Stimulated activated CD8-positive, alpha-beta memory T cell treated with anti-CD3 and anti-CD28 coated beads, Interleukin-2, amount 100 ng/mL, for 1 hour (primary cell): ENCODE results near the gene H6PD.

ENCODE experiments used
- DNase-seq, 2 donors: peaks; one replicate each; pipeline ENCODE4 v3.0.0-alpha.2; 2020; ENCODE audit warnings: low read depth in 2 of 2

The H6PD gene

DNA sequence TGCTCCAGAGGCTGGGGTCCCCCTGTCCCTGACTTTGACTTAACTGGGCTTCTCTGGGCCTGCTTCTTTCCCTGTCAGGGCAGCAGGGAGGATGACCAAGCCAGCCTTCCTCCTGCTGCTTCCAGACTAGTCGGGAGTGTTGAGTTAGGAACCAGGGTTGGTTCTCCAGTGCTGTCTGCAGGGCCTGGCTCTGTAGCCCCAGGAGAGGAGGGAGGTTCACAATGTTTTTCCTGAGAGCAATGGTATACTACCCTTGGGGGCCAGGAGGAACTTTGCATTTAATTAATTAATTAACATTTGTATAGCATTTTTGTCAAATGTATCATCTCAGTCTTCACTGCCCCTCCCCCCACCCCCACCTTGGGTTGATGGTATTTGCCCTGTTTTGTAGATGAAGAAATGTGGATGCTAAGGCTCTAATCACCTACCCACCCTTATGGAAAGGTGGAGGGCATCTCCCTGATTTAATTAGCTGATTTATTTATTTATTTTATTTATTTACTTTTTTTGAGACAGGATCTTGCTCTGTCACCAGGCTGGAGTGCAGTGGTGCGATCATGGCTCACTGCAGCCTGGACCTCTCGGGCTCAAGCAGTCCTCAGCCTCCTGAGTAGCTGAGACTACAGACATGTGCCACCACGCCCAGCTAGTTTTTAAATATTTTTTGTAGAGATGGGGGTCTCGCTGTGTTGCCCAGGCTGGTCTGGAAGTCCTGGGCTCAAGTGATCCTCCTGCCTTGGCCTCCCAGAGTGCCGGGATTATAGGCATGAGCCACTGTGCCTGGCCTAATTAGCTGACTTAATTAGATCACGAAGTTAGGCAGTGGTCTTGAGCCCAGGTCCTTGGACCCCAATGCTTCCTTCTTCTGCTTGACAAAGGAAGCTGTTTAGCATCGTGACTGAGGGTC is 6.6 kb downstream of the H6PD start:
- no peak for DNase-seq

- DNase-seq: no peak
Measured at GRCh38 chr1:9241891-9242290, 7.3 kb downstream of the H6PD start.

DNA sequence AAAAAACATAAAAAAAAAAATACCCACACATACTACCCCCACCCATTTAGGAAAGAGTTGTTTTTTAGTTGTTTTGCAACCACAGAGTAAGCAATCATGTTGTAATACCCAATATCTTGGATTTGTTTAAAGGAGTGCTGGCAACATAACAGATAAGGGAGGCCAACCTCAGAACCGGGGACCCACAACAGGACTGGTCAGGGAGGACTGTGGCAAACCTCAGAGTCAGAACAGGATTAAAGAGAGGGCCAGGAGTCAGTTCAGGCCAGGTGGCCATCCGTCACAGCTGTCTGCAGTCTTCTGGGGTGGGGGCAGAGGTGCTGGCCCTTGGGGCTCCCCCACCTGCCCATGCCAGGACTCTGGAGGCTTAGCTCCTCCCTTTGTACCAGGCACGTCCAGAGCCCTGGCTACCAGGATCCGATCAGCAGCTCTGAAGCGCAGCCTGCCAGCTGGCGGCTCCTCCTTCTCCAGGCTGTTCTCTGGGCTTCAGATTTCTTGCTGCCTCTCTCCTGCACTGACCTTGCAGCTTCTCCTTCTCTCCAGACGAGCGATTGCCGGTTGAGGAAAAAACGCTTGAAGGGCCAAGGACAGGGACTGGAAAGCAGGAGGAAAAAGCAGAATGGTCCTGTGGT is 7.9 kb downstream of the H6PD start:
- no peak for DNase-seq

DNA sequence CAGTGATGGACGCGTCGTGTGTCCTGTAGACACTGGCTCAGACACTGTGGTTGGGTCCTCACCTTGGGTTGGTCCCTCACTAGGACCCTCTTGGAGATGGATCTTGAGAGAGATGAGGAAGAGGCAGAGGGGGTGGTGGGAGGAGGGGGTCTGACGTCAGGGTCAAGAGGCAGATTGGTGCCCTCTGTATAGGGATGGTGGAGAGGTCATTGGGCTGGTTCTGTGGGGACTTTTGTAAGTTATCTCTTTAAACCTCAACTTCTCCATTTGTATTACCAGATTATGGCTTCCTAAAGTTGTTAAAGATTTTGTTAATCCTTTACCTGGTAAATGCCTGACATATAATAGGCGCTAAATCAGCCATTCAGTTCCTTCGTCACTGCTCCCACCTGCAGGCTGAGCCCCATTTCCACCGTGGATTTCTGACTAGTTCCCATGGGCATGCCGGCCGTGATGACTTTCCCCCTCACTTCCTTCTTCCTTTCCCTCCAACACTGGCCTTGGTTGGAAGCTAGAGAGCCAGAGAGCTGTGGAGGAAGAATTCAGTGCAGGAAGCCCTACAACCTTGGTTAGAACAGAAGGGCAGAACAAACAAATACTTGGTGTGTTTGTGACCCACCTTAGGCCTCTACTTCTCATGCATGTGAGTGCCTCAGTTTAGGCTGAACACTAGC is 8.6 kb downstream of the H6PD start:
- no peak for DNase-seq

GRCh38 chr1:9244501-9245229 is 10.1 kb downstream of the H6PD start:
- no peak for DNase-seq

DNA sequence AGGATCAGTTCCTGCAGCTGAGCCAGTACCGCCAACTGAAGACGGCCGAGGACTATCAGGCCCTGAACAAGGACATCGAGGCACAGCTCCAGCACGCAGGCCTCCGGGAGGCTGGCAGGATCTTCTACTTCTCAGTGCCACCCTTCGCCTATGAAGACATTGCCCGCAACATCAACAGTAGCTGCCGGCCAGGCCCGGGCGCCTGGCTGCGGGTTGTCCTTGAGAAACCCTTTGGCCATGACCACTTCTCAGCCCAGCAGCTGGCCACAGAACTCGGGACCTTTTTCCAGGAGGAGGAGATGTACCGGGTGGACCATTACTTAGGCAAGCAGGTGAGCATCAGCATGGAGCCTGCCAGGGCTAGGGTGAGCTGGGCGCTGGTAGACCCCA is 10.7 kb downstream of the H6PD start:
- DNase-seq: no peak

- DNase-seq: no peak
Measured at GRCh38 chr1:9245661-9246060, 11.1 kb downstream of the H6PD start.

DNA sequence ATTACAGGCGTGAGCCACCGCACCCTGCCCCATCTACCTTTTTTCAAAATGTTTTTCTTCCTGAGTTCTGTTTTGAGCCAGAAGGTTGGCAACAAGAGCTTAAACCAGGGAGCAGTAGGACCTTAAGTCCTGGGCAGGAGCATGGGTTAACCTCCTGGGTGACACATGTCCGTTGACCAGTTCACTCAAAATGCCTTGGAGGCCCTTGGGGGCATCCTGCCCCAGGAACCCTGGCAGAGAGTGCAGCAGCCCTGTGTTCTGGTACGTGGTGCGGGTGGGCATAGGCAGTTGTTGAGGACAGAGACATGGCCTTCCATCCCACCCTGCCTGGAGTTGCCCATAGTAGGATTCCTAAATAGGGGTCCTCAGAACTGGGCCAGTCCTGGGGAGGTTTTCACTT is 11.6 kb downstream of the H6PD start:
- no peak for DNase-seq

- no peak for DNase-seq
Measured at GRCh38 chr1:9246841-9247785, 12.5 kb downstream of the H6PD start.

DNA sequence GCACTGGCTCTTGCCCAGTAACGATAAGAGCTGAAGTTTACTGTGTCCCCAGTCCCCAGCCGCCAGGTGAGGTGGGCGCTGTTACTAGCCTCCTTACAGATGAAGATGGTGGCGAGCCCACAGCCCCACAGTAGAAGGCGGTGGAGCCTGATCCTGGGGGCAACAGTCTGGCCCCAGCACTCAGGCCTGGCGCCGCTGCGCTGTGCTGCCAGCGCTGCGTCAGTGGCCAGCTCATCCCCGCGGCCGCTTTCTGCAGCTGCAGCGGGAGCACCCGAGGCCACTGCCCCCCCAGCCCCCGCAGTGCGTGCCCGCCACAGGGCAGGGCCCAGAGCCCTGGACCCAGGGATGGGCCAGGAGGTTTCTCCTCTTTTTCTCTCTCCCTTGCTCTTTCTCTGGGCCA is 13.3 kb downstream of the H6PD start:
- DNase-seq: no peak

- DNase-seq: no peak
Measured at GRCh38 chr1:9248341-9249262, 14.0 kb downstream of the H6PD start.

DNA sequence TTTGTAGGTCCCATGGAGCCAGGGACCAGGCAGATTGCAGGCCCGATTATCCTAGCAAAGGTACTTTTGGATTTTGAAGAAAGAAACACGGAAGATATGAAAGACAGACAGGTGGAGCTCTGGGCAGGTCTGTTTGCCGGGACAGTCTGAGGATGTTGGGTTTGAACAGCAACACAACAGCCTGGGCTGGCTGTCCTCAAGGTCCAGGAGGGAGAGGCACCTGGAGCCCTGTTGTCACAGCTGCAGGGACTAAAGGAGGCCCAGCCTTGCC is 14.6 kb downstream of the H6PD start:
- no peak for DNase-seq

- DNase-seq: no peak
Measured at GRCh38 chr1:9249534-9250410, 15.2 kb downstream of the H6PD start.

GRCh38 chr1:9250411-9251381 is 16.1 kb downstream of the H6PD start:
- no peak for DNase-seq

DNA sequence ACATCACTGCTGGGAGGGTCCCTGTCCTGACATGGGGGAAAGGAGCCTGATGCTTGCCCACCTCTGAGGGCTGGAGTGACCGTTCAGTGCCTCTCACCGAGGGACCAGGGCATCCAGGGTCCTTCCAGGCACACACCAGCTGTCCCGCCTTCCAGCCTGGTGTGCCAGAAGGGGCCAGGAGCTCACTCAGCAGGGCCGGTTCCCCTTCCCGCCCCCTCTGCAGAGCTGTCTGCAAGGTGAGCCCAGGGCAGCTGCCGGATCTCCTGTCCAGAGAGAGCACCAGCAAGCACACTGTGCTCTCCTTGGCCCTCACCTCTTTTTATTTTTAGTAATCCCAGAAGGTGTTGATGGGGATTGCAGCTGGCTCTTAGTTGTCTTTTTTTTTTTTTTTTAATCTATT is 16.9 kb downstream of the H6PD start:
- DNase-seq: no peak

DNA sequence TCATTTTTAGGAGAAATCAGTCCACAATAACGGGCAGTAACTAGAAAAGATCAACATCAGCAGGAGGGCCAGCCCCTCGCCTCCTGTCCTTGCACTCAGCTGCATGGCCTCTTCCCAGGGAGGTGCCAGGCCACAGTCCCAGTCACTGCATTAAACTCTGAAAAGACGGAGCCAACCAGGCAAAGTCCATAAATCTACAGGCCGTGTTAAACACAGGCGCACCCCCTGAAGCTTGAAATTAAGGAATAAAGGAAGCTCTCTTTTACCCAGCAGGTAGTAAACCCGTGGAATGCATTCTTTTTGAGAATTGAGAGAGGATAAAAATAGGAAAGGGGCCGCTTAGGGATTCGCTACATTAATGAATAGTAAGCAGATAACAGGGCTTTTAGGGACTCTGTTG is 18.4 kb downstream of the H6PD start:
- DNase-seq: no peak

- DNase-seq: no peak
Measured at GRCh38 chr1:9253453-9254105, 19.0 kb downstream of the H6PD start.
